Measurements from ENCODE around the gene PCBP3. TPM values are rescaled to one million over a fixed set of nuclear protein-coding genes. Genes with fewer than 3 reads are reported as not detected.

PCBP3 gene
- total RNA-seq, 4 donors from 2014 or later, result 0.77 to 8.6 (median 3.2) TPM; not detected in 1

DNA sequence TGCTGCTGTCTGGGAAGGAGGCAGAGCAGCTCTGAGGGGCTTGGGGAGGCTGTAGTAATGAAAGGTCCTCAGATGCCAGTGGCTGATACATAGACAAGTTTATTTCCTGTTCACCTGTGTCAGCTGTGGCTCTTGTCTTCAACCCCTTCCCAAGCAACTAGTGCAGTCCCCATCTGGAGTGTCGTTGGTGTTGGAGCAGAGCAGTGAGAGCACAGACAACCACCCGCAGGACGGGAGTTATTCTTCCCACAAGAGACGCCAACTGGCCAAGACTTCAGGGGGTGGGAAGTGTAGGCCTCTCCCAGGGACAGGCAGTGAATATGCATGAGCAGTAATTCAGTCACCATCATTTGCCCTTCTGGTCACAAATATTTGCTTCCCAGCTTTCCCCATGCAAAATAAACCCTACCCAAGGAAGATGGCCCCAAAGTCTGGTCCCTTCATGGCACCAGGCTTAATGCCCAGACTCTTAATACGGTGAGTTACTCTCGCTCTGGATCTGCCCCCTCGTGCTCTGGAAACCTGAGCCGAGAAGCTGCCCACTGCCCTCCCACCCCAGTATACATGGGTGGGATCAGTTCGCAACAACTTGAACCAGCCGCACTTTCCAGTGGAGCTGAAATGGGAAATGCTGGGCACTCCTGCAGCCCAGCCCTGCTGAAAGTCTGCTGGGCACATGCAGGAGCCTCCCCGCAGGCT is 184.5 kb downstream of the PCBP3 start:
- TF ChIP-seq CTCF (IDR thresholded peaks at IDR 0.05) (no peak), POLR2A (IDR thresholded peaks at IDR 0.05) (no peak)
- H3K27ac ChIP-seq, result no peak overlapping the region
- H3K27me3 ChIP-seq, result no peaks in the 10 kb centered on the region
- no peak overlapping the region for H3K4me3 ChIP-seq
- no peaks in the 10 kb centered on the region for H3K9me3 ChIP-seq
- H3K4me1 ChIP-seq, result no peaks in the 10 kb centered on the region
- no peak for DNase-seq
- no peaks in the 10 kb centered on the region for H3K36me3 ChIP-seq
- intact Hi-C loops (cut with DNase I; ENCODE audit: low total_unique reads), result no loop called here

GRCh38 chr21:45828580-45829570 is 185.3 kb downstream of the PCBP3 start:
- Histone ChIP-seq H3K4me3 (no peak overlapping the region), H3K9me3 (no peaks in the 10 kb centered on the region), H3K27ac (no peak overlapping the region), H3K36me3 (no peaks in the 10 kb centered on the region), H3K27me3 (no peaks in the 10 kb centered on the region), H3K4me1 (no peaks in the 10 kb centered on the region)
- intact Hi-C loops (cut with DNase I; ENCODE audit: low total_unique reads), result no loop called here
- TF ChIP-seq POLR2A (IDR thresholded peaks at IDR 0.05), result no peak
- DNase-seq, result no peak

GRCh38 chr21:45829668-45830067 is 186.1 kb downstream of the PCBP3 start:
- Histone ChIP-seq H3K9me3 (no peaks in the 10 kb centered on the region), H3K27ac (no peak overlapping the region), H3K4me1 (no peaks in the 10 kb centered on the region), H3K36me3 (no peaks in the 10 kb centered on the region), H3K27me3 (no peaks in the 10 kb centered on the region), H3K4me3 (no peak overlapping the region)
- no peak for DNase-seq
- TF ChIP-seq CTCF (IDR thresholded peaks at IDR 0.05), result no peak
- intact Hi-C loops (cut with DNase I; ENCODE audit: low total_unique reads), result no loop called here

DNA sequence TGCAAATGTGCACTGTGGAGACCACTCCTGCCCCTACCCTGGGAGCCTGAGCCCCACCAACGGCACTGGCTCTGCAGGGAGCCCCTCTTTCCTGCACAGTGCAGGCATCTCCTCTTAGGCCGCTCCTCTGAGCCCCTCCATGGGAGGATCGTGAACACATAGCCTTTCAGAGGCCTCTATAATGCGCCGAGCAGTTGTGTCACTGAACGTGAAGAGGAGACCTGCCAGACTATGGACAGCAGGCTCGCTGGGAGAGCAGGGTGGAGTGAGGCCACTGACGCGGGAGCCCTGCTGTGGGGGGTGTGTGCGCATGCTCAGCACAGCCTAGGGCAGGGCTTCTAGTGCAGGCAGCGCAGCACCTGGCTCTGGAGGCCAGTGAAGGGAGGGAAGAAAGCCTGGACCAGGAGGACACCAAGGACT is 186.7 kb downstream of the PCBP3 start:
- Histone ChIP-seq H3K27me3 (no peaks in the 10 kb centered on the region), H3K27ac (peak overlapping the region in 1 of 2 donors; percentile 57), H3K9me3 (no peaks in the 10 kb centered on the region), H3K36me3 (no peaks in the 10 kb centered on the region), H3K4me1 (no peaks in the 10 kb centered on the region), H3K4me3 (no peak overlapping the region)
- TF ChIP-seq POLR2A (IDR thresholded peaks at IDR 0.05) (no peak), CTCF (IDR thresholded peaks at IDR 0.05) (no peak)
- intact Hi-C loops (cut with DNase I; ENCODE audit: low total_unique reads), result no loop called here
- DNase-seq, result no peak

GRCh38 chr21:45830720-45831366 is 187.3 kb downstream of the PCBP3 start:
- TF ChIP-seq CTCF (IDR thresholded peaks at IDR 0.05), result no peak
- H3K9me3 ChIP-seq, result no peaks in the 10 kb centered on the region
- intact Hi-C loops (cut with DNase I; ENCODE audit: low total_unique reads), result no loop called here

More at GRCh38 chr21:45830720-45831366, 187.3 kb downstream of the PCBP3 start:
- H3K27me3 ChIP-seq, result no peaks in the 10 kb centered on the region
- H3K27ac ChIP-seq, result peak overlapping the region in 1 of 2 donors; percentile 57
- no peaks in the 10 kb centered on the region for H3K4me1 ChIP-seq
- DNase-seq, result peak; percentile 51 to 55
- H3K36me3 ChIP-seq, result no peaks in the 10 kb centered on the region
- no peak overlapping the region for H3K4me3 ChIP-seq
